Breast epithelium (tissue), 3 donors: Measurements from ENCODE around the gene CORO7.

Experiments used
- CTCF ChIP-seq, 3 donors: fragments of 450-650 bp; IDR thresholded peaks; one replicate each; pipeline ENCODE4 v1.5.1; 2016 to 2017; ENCODE audit warnings: antibody characterized with exemption in 3 of 3, mild to moderate bottlenecking in 3 of 3, moderate library complexity in 3 of 3
- POLR2A ChIP-seq: fragments of 450-650 bp; IDR thresholded peaks from one replicate; pipeline ENCODE4 v1.6.1; 2016; ENCODE audit warnings: antibody characterized with exemption, mild to moderate bottlenecking, moderate library complexity
- POLR2AphosphoS5 ChIP-seq, 3 donors: sonication (generic); formaldehyde crosslinking; IDR thresholded peaks; one replicate each; pipeline ENCODE4 v1.6.1; 2017; ENCODE audit warnings: antibody characterized with exemption in 3 of 3

GRCh38 chr16:4338712-4339299, 77.6 kb downstream of the CORO7 start:
- TF ChIP-seq CTCF (IDR thresholded peaks at IDR 0.05) (no peak), POLR2AphosphoS5 (IDR thresholded peaks at IDR 0.05) (no peak), POLR2A (no peak)
